CD4-positive, alpha-beta T cell treated with Interferon gamma for 1 hour (primary cell): ENCODE results near the gene CFAP299.

Source experiments
- DNase-seq: peaks from one replicate; pipeline ENCODE4 v3.0.0-alpha.2; 2020

Gene CFAP299

DNA sequence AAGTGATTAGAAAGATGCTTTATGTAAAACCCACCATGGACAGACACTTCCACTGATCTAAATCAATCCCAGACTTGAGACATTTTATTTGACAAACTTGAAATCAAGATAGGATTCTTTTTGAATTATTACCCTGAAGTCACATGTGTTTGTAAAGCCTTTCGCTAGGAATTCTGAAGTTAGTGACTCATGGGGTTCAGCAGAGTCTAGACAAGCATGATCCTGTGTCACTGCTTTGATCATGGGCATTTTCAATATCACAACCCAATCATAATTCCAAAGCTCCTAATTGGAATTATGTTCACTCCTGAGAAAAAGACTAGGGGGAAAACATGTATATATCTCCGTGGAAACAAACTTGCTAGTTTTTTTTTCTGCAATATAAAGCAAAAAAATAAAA is 627.5 kb downstream of the CFAP299 start:
- DNase-seq, result no peak

GRCh38 chr4:80967346-80967745 is 631.8 kb downstream of the CFAP299 start:
- DNase-seq, result no peak

DNA sequence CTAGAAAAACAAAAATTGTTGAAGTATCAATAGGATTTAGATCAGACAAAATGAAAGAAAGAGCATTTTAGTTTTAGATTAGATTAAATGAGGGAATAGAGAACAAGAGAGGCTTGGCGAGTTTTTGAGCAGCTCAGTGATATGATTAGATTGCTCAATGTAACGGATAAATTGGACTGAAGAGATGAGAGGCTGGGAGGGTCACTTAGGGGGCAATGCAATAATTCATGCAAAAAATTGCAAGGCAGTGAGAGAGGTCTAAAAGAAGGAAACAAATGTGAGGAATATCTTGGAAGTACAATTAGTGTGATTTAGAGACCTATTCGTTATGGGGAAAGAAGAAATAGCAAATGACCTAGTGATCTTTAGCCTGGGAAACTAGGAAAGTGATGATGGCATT is 644.7 kb downstream of the CFAP299 start:
- no peak for DNase-seq

DNA sequence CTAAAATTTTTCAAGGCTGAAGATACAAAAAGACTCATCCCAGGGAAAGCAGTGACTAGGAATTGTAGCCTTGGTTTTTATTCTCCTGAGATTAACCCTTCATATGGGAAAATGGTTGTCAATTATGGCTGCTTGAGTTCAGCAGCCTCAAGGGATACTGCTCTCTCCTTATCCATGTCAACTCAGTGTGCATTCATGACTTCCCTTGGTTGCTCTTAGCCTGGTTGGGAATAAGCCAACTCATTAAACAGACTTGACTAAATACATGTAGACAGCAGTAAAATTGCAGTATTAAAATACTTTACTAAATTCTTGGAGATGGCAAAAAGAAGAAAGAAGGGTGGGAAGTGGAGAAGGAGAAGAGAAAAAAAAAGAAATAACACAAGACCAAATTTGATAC is 650.5 kb downstream of the CFAP299 start:
- no peak for DNase-seq

GRCh38 chr4:80989921-80990544 is 654.5 kb downstream of the CFAP299 start:
- no peak for DNase-seq

DNA sequence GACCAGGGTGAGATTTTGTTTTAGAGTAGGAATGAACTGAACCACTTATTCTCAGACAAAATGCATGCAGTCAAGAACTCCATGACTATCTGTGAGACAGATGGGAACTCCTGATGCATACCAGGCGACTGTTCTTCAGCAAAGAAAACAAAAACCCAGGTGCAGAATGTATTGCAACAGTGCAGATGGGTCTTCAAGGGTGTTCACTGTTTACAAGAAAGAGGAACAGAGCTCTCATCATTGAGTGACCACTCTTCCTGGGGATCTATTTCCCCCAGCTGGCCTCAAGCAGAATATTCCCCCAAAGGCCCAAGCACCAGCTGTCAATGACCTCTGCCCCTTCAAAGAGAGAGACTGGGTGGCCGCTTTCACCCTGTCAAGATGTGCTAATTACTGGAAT is 655.3 kb downstream of the CFAP299 start:
- no peak for DNase-seq

GRCh38 chr4:80999943-81000342 is 664.4 kb downstream of the CFAP299 start:
- DNase-seq, result no peak

DNA sequence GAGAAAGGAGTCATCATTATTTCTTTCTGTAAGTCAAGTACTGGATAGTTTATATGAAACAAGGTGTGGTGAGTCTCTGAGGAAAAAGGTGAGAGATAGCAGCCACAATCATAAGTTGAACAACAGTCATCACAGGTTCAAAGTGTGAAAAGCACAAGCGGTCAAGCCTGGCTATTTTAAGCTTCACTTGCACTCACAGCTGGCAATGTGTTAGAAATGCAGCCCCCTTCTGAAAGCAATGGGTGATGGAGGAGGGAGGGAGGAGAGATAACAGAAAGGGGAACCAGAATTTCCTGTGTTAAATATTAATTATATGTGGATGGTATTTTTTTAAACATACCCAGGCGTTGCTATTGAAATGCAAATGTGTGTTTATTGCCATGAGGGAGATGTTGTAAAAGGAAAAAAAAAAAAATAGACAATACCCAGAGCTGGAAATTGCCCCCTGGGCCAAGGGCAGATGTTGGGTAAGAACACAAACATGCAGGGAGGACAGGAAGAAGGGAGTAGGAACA is 668.1 kb downstream of the CFAP299 start:
- DNase-seq, result no peak

DNA sequence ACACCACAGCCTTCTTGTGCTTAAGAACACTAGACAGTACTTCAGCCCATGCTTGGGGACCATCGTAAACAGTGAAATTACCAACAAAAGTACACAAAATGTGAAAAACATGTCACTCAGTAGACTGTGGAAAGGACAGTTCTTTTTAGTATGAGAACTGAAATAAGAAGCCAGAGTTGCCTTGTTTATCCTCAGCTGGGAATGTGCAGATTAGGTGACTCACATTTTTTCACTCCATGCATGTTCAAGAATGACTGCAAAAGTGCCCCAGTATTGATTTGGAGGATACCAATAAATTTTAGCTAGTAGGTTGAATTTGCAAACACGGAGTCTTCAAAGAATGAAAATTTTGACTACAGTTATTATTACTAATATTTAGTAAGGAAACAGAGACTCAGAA is 671.9 kb downstream of the CFAP299 start:
- no peak for DNase-seq
